ENCODE measurements around the gene HORMAD2.

The HORMAD2 gene

GRCh38 chr22:30170129-30170528 lies 89.9 kb downstream of the HORMAD2 start:
- no peak for DNase-seq

GRCh38 chr22:30171008-30171407 lies 90.7 kb downstream of the HORMAD2 start:
- DNase-seq, result no peak

- no peak for DNase-seq
These were observed 95.5 kb downstream of the HORMAD2 start for GRCh38 chr22:30175690-30176288.

GRCh38 chr22:30176431-30176830 lies 96.2 kb downstream of the HORMAD2 start:
- DNase-seq, result no peak

- peak; percentile 39 for DNase-seq
These were observed 98.2 kb downstream of the HORMAD2 start for GRCh38 chr22:30178181-30179126.

- no peak for DNase-seq
These were observed 100.4 kb downstream of the HORMAD2 start for GRCh38 chr22:30180616-30181015.

GRCh38 chr22:30181459-30182349 lies 101.4 kb downstream of the HORMAD2 start:
- no peak for DNase-seq

- no peak for DNase-seq
These were observed 102.1 kb downstream of the HORMAD2 start for GRCh38 chr22:30182350-30182745.

- DNase-seq, result no peak
These were observed 102.6 kb downstream of the HORMAD2 start for GRCh38 chr22:30182815-30183214.

- DNase-seq, result no peak
These were observed 103.0 kb downstream of the HORMAD2 start for GRCh38 chr22:30183271-30183670.

GRCh38 chr22:30183861-30184278 lies 103.6 kb downstream of the HORMAD2 start:
- no peak for DNase-seq

GRCh38 chr22:30185129-30185528 lies 104.9 kb downstream of the HORMAD2 start:
- no peak for DNase-seq

GRCh38 chr22:30185549-30185948 lies 105.3 kb downstream of the HORMAD2 start:
- no peak for DNase-seq

- DNase-seq, result no peak
These were observed 105.8 kb downstream of the HORMAD2 start for GRCh38 chr22:30186041-30186440.

GRCh38 chr22:30186510-30186909 lies 106.2 kb downstream of the HORMAD2 start:
- DNase-seq, result no peak

- no peak for DNase-seq
These were observed 106.8 kb downstream of the HORMAD2 start for GRCh38 chr22:30187094-30187493.

- no peak for DNase-seq
These were observed 107.5 kb downstream of the HORMAD2 start for GRCh38 chr22:30187529-30188407.

GRCh38 chr22:30188911-30189310 lies 108.6 kb downstream of the HORMAD2 start:
- DNase-seq, result no peak

GRCh38 chr22:30190574-30190973 lies 110.3 kb downstream of the HORMAD2 start:
- no peak for DNase-seq

- no peak for DNase-seq
These were observed 110.9 kb downstream of the HORMAD2 start for GRCh38 chr22:30191040-30191701.

- no peak for DNase-seq
These were observed 112.2 kb downstream of the HORMAD2 start for GRCh38 chr22:30192427-30192826.

All from activated CD4-positive, alpha-beta T cell treated with anti-CD3 and anti-CD28 coated beads, Interleukin-2, amount 50 U/mL, for 1 hour (primary cell).